ENCODE results near the gene PRAMEF18.
"Not testable (repeated sequence)": the region's sequence is repeated elsewhere in the genome, so short reads cannot be mapped to it uniquely, and the experiment has no call there.

GRCh38 chr1:13230096-13230495 lies 4.1 kb upstream of the PRAMEF18 start:
- TF ChIP-seq CTCF, POLR2A, POLR2AphosphoS5 (IDR thresholded peaks at IDR 0.05): not testable (repeated sequence)
